ENCODE results near the gene SCRT2.
A peak's percentile ranks its signal among the peaks of the same experiment; 100 is the strongest.
"Not testable (repeated sequence)": the region's sequence is repeated elsewhere in the genome, so short reads cannot be mapped to it uniquely, and the experiment has no call there.

The SCRT2 gene

GRCh38 chr20:650954-651353, 24.6 kb downstream of the SCRT2 start:
- DNase-seq = no peak

GRCh38 chr20:650281-650680, 25.3 kb downstream of the SCRT2 start:
- DNase-seq = no peak

GRCh38 chr20:647479-648019, 28.1 kb downstream of the SCRT2 start:
- DNase-seq = no peak

DNA sequence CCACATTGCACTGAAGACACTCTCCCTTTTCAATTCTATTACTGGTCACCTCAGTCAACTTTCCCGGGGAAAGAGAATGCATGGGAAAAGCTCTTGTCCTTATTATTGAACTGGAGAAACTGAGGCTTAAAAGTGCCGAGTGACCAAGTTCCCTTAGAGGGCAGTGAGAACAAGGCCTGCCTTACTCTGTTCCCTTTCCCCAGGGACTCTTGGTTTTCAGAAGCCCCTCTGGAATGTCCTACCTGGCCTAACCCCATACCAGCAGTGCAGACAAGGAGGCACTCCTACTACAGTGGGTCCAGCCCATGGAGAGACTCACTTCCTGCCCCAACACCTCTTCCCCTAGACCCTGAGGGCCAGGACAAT, 28.8 kb downstream of the SCRT2 start:
- DNase-seq = no peak

- no peak for DNase-seq
Measured at GRCh38 chr20:646107-646867, 29.3 kb downstream of the SCRT2 start.

GRCh38 chr20:645318-646106, 30.1 kb downstream of the SCRT2 start:
- DNase-seq = peak; percentile 66 to 69

DNA sequence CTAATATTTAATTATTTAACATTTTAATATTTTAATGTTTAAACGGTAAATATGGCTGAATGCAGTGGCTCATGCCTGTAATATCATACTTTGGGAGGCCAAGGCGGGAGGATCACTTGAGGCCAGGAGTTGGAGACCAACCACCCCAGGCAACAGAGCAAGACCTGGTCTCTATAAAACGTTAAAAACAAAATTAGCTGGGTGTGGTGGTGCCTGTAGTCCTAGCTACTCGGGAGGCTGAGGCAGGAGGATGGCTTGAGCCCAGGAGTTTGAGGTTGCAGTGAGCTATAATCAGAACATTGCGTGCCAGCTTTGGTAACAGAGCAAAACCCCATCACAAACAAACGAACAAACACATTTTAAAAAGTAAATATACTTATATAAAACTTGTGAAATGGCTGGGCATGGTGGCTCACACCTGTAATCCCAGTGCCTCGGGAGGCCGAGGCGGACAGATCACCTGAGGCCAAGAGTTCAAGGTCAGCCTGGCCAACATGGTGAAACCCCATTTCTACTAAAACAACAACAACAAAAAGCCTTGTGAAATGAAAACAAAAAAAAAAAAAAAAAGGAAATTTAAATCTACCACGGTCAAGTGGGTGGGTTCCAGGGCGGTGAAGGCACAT, 30.8 kb downstream of the SCRT2 start:
- DNase-seq = no peak

GRCh38 chr20:642398-643174, 33.0 kb downstream of the SCRT2 start:
- DNase-seq = no peak

DNA sequence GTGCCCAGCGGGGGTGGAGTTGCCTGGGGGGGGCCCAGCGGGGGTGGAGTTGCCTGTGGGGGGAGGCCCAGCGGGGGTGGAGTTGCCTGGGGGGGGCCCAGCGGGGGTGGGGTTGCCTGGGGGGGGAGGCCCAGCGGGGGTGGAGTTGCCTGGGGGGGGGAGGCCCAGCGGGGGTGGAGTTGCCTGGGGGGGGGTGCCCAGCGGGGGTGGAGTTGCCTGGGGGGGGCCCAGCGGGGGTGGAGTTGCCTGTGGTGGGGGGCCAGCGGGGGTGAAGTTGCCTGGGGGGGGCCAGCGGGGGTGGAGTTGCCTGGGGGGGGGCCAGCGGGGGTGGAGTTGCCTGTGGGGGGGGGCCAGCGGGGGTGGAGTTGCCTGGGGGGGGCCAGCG, 33.6 kb downstream of the SCRT2 start:
- DNase-seq = not testable (repeated sequence)

DNA sequence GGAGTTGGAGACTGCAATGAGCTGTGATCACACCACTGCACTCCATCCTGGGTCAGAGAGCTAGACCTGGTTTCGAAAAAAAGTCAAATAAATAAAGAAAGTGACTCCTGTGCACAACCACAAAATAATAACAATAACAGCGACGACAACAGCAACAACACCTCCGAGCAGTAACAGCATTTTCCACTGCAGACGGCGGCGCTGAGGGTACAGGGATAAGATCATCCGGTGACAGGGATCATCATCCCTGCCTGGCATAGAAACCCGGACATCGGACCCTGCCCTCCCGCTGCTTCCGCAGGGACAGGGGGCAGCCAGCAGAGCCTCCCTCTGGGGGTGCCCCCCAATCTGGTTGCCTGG, 34.1 kb downstream of the SCRT2 start:
- DNase-seq = no peak

GRCh38 chr20:640674-641515, 34.7 kb downstream of the SCRT2 start:
- DNase-seq = no peak

DNA sequence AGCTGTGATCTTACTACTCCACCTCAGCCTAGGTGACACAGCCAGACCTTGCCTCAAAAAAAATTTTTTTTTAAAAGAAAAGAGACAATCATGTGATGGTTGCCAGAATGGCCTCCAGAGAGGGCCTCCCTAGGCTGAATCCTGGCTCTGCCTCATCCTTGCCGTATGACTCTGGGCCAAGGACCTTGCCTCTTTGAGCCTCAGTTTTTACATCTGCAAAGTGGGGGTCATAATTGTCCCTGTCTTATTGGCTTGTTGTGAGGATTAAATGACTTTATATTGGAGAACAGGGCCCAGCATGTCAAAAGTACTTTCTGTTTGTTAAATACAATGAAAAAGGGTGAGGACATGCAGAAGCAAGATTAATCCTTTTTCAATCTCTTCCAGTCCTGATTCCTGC, 37.0 kb downstream of the SCRT2 start:
- DNase-seq = no peak

GRCh38 chr20:637559-637958, 38.0 kb downstream of the SCRT2 start:
- DNase-seq = no peak

- DNase-seq = no peak
Measured at GRCh38 chr20:635893-636338, 39.7 kb downstream of the SCRT2 start.

- no peak for DNase-seq
Measured at GRCh38 chr20:635028-635892, 40.3 kb downstream of the SCRT2 start.

DNA sequence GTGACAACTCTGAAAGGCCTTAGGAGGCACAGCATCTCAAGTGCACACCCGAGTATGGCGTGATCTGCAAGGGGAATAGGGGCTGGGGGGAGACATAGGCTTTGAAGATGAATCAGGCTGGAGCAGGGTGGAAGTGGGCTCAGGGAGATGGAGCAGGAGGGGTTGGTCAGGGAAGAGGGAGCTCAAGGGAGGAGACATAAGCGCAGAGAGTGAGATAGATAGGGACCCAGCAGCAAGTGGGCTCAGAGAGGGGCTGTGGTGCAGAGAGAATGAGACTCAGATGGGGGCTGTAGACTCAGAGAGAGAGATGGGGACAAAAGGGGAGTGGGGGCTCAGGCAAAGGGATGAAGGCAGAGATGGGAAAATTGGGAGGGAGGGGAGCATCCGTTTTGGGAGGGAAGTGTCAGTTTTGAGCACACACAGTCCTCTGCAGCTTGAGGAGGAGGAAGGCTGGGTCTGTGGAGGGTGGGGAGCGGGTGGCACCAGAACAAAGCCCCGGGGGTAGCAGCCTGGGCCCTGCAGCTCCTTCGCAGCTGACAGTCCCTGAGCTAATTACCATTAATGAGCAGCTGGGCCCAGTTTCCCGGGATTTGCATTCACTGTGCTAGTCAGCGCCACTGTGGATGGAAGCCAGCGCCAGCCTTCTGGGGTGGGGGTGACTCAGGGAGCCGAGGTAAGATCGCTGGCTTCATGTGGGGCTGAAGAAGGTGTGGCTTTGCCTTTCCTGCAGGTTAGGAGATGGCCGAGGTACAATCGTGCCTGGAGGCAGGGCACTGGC, 41.3 kb downstream of the SCRT2 start:
- DNase-seq = no peak

- no peak for DNase-seq
Measured at GRCh38 chr20:631101-631500, 44.5 kb downstream of the SCRT2 start.

GRCh38 chr20:626579-626978, 49.0 kb downstream of the SCRT2 start:
- DNase-seq = no peak

- DNase-seq = no peak
Measured at GRCh38 chr20:625360-625932, 50.2 kb downstream of the SCRT2 start.

- DNase-seq = no peak
Measured at GRCh38 chr20:623704-624103, 51.9 kb downstream of the SCRT2 start.

Measured in CD4-positive, alpha-beta T cell treated with Interleukin-4 for 1 hour (primary cell).